KOPT-K1 (cell line): ENCODE data around the gene NRSN2.

Experiments
- H3K27ac ChIP-seq: fragments of 200-600 bp; sonication (generic); 2 replicates; pipeline ENCODE4 v1.5.1; 2016; ENCODE audit warnings: antibody characterized with exemption, mild to moderate bottlenecking, low read depth, low read length; ENCODE audit not compliant: poor library complexity, severe bottlenecking
- H3K36me3 ChIP-seq: fragments of 200-600 bp; sonication (generic); 2 replicates; pipeline ENCODE4 v1.5.1; 2017; ENCODE audit warnings: antibody characterized with exemption, mild to moderate bottlenecking, low read length, moderate library complexity; ENCODE audit not compliant: insufficient read depth
- H3K9me3 ChIP-seq: fragments of 200-600 bp; sonication (generic); 2 replicates; pipeline ENCODE4 v1.5.1; 2017; ENCODE audit warnings: antibody characterized with exemption, low read length, mild to moderate bottlenecking; ENCODE audit not compliant: insufficient read depth, poor library complexity, severe bottlenecking

The NRSN2 gene

GRCh38 chr20:402898-403581, 56.1 kb downstream of the NRSN2 start:
- Histone ChIP-seq H3K27ac (peak overlapping the region; percentile 71), H3K36me3 (peaks cover 5% of the 10 kb centered on the region; the same call in 1 of the 2 replicates), H3K9me3 (no peaks in the 10 kb centered on the region)

- H3K27ac ChIP-seq: peak overlapping the region; percentile 71
- H3K9me3 ChIP-seq: no peaks in the 10 kb centered on the region
- peaks cover 2% of the 10 kb centered on the region; the same call in 1 of the 2 replicates for H3K36me3 ChIP-seq
These were observed 56.7 kb downstream of the NRSN2 start for GRCh38 chr20:403582-403957.

- H3K27ac ChIP-seq: no peak overlapping the region
- H3K9me3 ChIP-seq: no peaks in the 10 kb centered on the region
- H3K36me3 ChIP-seq: no peaks in the 10 kb centered on the region
These were observed 57.2 kb downstream of the NRSN2 start for GRCh38 chr20:404088-404487.
